Measurements from ENCODE around the gene ADAMTS20. TPM values are rescaled to one million over a fixed set of nuclear protein-coding genes. Genes with fewer than 3 reads are reported as not detected.

The ADAMTS20 gene
- total RNA-seq, 4 donors from 2014 or later: not detected

DNA sequence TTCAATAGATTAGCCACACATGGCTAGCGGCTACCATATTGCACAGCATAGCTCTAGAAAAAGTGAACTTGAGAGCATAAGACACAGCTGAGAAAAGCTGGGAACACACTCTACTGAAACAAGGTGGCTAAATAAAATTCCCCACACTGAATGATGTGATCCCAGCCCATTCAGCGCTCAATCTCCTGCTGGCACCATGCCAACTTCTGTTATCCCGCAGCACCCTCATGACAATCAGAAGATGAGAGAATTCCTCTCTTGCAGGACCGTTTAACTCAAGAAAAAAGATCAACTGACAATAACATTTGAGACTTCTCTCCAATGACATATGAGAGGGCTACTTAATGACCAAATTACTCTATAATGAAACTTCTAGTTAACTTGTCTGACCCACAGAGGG lies 115.4 kb downstream of the ADAMTS20 start:
- TF ChIP-seq, protein P1, sequence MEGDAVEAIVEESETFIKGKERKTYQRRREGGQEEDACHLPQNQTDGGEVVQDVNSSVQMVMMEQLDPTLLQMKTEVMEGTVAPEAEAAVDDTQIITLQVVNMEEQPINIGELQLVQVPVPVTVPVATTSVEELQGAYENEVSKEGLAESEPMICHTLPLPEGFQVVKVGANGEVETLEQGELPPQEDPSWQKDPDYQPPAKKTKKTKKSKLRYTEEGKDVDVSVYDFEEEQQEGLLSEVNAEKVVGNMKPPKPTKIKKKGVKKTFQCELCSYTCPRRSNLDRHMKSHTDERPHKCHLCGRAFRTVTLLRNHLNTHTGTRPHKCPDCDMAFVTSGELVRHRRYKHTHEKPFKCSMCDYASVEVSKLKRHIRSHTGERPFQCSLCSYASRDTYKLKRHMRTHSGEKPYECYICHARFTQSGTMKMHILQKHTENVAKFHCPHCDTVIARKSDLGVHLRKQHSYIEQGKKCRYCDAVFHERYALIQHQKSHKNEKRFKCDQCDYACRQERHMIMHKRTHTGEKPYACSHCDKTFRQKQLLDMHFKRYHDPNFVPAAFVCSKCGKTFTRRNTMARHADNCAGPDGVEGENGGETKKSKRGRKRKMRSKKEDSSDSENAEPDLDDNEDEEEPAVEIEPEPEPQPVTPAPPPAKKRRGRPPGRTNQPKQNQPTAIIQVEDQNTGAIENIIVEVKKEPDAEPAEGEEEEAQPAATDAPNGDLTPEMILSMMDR (IDR thresholded peaks at IDR 0.05): no peak
- TF ChIP-seq POLR2A (IDR thresholded peaks at IDR 0.05): no peak

DNA sequence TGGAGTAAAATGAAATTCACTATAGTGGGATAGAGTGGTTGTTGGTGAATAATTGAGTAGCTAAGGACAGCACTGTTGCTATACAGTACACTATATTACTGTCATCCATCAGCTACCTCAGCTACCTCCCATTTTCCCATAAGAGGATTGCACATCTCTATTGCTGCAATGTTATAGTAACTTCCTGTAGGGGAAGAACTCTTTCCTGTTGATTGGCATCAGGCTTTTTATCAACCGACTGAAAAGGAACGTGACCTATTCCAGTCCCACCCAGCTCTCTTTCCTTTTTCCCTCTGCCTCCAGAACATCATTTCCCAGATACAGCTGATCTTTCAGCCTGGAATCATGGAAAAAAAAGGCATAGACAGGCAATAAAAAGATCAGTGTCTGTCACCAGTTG lies 117.4 kb downstream of the ADAMTS20 start:
- Histone ChIP-seq H3K27ac (no peak overlapping the region), H3K36me3 (no peaks in the 10 kb centered on the region), H3K27me3 (no peaks in the 10 kb centered on the region), H3K9me3 (no peaks in the 10 kb centered on the region), H3K4me1 (no peaks in the 10 kb centered on the region), H3K4me3 (no peak overlapping the region)
- no peak for TF ChIP-seq POLR2A (IDR thresholded peaks at IDR 0.05)
- TF ChIP-seq, protein P1 (IDR thresholded peaks at IDR 0.05): no peak
- no peak for DNase-seq

More for the DNA sequence above, 115.4 kb downstream of the ADAMTS20 start:
- Histone ChIP-seq H3K9me3 (no peaks in the 10 kb centered on the region), H3K4me1 (no peaks in the 10 kb centered on the region), H3K4me3 (no peak overlapping the region), H3K36me3 (no peaks in the 10 kb centered on the region), H3K27me3 (no peaks in the 10 kb centered on the region), H3K27ac (no peak overlapping the region)
- no peak for DNase-seq

DNA sequence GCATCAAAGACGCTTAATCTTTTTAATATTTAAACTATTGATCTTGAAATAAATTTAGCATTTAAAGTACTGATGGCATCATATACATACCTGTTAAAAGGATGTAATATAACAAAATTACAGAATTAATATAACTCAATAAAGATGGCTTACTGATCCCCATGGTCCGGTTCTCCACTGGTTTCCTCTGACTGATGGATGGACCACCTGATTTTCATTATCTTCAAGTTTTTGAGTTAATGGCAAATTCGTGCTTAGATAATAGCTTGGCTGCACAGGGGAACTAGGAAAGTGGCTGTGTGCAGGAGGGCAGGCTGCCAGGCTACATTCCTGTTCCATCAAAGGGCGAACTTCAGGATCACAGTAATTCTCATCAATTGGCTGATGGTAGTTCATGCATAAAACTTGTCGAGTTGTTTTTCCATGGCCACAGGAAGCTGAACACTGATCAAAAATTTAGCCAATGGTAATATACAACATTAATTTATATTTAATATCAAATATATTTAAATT lies 123.9 kb downstream of the ADAMTS20 start:
- no peaks in the 10 kb centered on the region for H3K27me3 ChIP-seq

DNA sequence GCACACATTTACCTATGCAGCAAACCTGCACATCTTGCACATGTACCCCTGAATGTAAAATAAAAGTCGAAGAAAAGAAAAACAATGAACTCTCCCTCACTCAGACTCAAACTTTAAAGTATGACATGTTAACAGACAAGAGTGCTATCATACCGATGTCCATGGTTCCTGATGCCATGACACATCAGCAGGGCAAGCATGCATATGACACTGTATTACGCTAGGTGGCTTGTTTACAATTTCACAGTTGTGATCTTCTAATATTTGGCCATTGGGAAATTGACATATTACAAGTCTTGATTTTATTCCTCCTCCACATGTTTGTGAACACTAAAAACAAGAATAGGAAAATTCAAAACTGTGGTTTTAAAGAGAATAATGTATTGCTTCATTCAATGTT lies 126.6 kb downstream of the ADAMTS20 start:
- Histone ChIP-seq H3K27me3 (no peaks in the 10 kb centered on the region), H3K4me3 (no peak overlapping the region), H3K36me3 (no peaks in the 10 kb centered on the region), H3K4me1 (no peaks in the 10 kb centered on the region), H3K27ac (no peak overlapping the region), H3K9me3 (no peaks in the 10 kb centered on the region)
- TF ChIP-seq POLR2A (IDR thresholded peaks at IDR 0.05): no peak
- TF ChIP-seq, protein P1 (IDR thresholded peaks at IDR 0.05): no peak
- no peak for DNase-seq

More for the DNA sequence above, 123.9 kb downstream of the ADAMTS20 start:
- TF ChIP-seq, protein P1 (IDR thresholded peaks at IDR 0.05): no peak
- no peak for TF ChIP-seq POLR2A (IDR thresholded peaks at IDR 0.05)
- H3K36me3 ChIP-seq: no peaks in the 10 kb centered on the region
- no peaks in the 10 kb centered on the region for H3K9me3 ChIP-seq
- no peak for DNase-seq
- H3K27ac ChIP-seq: no peak overlapping the region
- no peak overlapping the region for H3K4me3 ChIP-seq
- H3K4me1 ChIP-seq: no peaks in the 10 kb centered on the region

DNA sequence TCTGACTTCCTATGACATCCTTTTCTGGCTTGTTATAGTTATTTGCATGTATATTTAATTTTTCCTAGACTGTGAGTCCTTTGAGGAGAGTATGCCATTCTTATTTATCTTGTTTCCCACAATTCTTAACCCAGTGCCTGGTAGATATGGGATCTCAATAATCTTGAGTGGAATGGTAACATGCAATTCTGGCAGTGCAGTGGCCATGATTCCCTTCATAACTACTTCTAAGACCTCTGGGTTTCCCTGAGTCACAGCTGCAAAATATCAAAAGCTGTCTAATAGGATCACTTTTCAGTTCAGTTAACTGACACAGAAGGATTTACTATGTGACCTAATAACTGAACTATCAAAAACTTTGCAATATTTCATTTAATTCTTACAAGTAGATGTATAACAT lies 135.0 kb downstream of the ADAMTS20 start:
- H3K4me3 ChIP-seq: no peak overlapping the region
- no peaks in the 10 kb centered on the region for H3K27me3 ChIP-seq
- no peaks in the 10 kb centered on the region for H3K4me1 ChIP-seq
- no peak overlapping the region for H3K27ac ChIP-seq
- no peaks in the 10 kb centered on the region for H3K9me3 ChIP-seq
- TF ChIP-seq, protein P1 (IDR thresholded peaks at IDR 0.05): no peak
- no peak for TF ChIP-seq POLR2A (IDR thresholded peaks at IDR 0.05)
- no peak for DNase-seq
- H3K36me3 ChIP-seq: no peaks in the 10 kb centered on the region

Data from Peyer's patch (tissue), 4 donors.